K562 (cell line): ENCODE data around the gene ARMC7. TPM values are rescaled to one million over a fixed set of nuclear protein-coding genes. Genes with fewer than 3 reads are reported as not detected.

Experiments used
- ADNP ChIP-seq: fragments of 200-800 bp; sonication (Bioruptor generic); IDR thresholded peaks from 2 replicates; pipeline ENCODE4 v1.6.1; 2016; ENCODE audit warnings: missing genetic modification characterization, missing compliant biosample characterization
- BMI1 ChIP-seq: fragments of 150-350 bp; IDR thresholded peaks from 2 replicates; pipeline ENCODE4 v1.6.1; 2014; ENCODE audit warnings: low read length
- BRD9 ChIP-seq: fragments of 450-650 bp; IDR thresholded peaks from 2 replicates; pipeline ENCODE4 v1.6.1; 2018; ENCODE audit warnings: low read depth; ENCODE audit not compliant: partially characterized antibody
- CCAR2 ChIP-seq: fragments of 200-400 bp; formaldehyde crosslinking; IDR thresholded peaks from 2 replicates; pipeline ENCODE4 v1.6.1; 2017; ENCODE audit warnings: mild to moderate bottlenecking, low read depth, low read length
- CREBBP ChIP-seq: IDR thresholded peaks from one replicate; pipeline ENCODE4 v1.6.1; 2012; ENCODE audit warnings: low read depth, mild to moderate bottlenecking, control low read depth, inconsistent platforms, low read length
- CTBP1 ChIP-seq: fragments of 450-650 bp; IDR thresholded peaks from 2 replicates; pipeline ENCODE4 v1.6.1; 2016; ENCODE audit warnings: borderline replicate concordance
- ESRRA ChIP-seq: fragments of 450-650 bp; IDR thresholded peaks from 2 replicates; pipeline ENCODE4 v1.6.1; 2014; ENCODE audit warnings: low read depth, mild to moderate bottlenecking, moderate library complexity, borderline replicate concordance
- FOXJ3 ChIP-seq: sonication (generic); formaldehyde crosslinking; IDR thresholded peaks from 2 replicates; pipeline ENCODE4 v1.4.0; 2020; ENCODE audit warnings: mild to moderate bottlenecking, missing genetic modification reagents
- HEY1 ChIP-seq: fragments of 250-450 bp; sonication (Bioruptor Pico); IDR thresholded peaks from 2 replicates; pipeline ENCODE4 v1.5.0; 2020; ENCODE audit warnings: mild to moderate bottlenecking, moderate library complexity, borderline replicate concordance
- JUND ChIP-seq, 2 experiments: IDR thresholded peaks; 2 replicates in 1 of 2; 3 replicates in 1 of 2; pipeline ENCODE4 v1.6.1; 2011; ENCODE audit warnings: borderline replicate concordance in 2 of 2, low read depth in 2 of 2, low read length in 2 of 2, improper control_type of control experiment in 1 of 2, missing biosample characterization in 1 of 2, missing genetic modification characterization in 1 of 2, missing genetic modification reagents in 1 of 2
- KDM2B ChIP-seq: fragments of 250-450 bp; sonication (Bioruptor Pico); IDR thresholded peaks from 2 replicates; pipeline ENCODE4 v1.8.0; 2021; ENCODE audit warnings: mild to moderate bottlenecking, moderate library complexity
- KDM4B ChIP-seq, 2 experiments: fragments of 450-650 bp in 1 of 2; sonication (generic) in 1 of 2; IDR thresholded peaks; 2 replicates each; pipeline ENCODE4 v1.6.1; 2016 to 2017; ENCODE audit warnings: borderline replicate concordance in 2 of 2, antibody characterized with exemption in 1 of 2, low read depth in 1 of 2, mild to moderate bottlenecking in 1 of 2
- MYNN ChIP-seq, 2 experiments: sonication (generic); formaldehyde crosslinking in 1 of 2; IDR thresholded peaks; 2 replicates each; pipeline versions ENCODE4 v1.5.0 to v1.6.1; 2016 to 2020; ENCODE audit warnings: antibody characterized with exemption in 1 of 2, missing genetic modification reagents in 1 of 2
- PRPF4 ChIP-seq: fragments of 200-400 bp; formaldehyde crosslinking; IDR thresholded peaks from one replicate; pipeline ENCODE4 v1.6.1; 2017; ENCODE audit warnings: low read length, low read depth, mild to moderate bottlenecking; ENCODE audit not compliant: insufficient read depth, poor library complexity, severe bottlenecking
- SETDB1 ChIP-seq: IDR thresholded peaks from one replicate; pipeline ENCODE4 v1.6.1; 2012; ENCODE audit warnings: low read length, control low read depth, inconsistent platforms
- SPI1 ChIP-seq: IDR thresholded peaks from 2 replicates; pipeline ENCODE4 v1.6.1; 2011; ENCODE audit warnings: low read depth, low read length, control low read depth, borderline replicate concordance
- STAT5B ChIP-seq: fragments of 250-450 bp; sonication (Bioruptor Pico); IDR thresholded peaks from 2 replicates; pipeline ENCODE4 v1.8.0; 2021; ENCODE audit warnings: mild to moderate bottlenecking, inconsistent platforms
- TRIM28 ChIP-seq: fragments of 450-650 bp; IDR thresholded peaks from 2 replicates; pipeline ENCODE4 v1.6.1; 2017
- U2AF2 ChIP-seq: fragments of 200-400 bp; formaldehyde crosslinking; optimal IDR thresholded peaks from 2 replicates; pipeline ENCODE3; 2017; ENCODE audit warnings: low read depth, mild to moderate bottlenecking, low read length
- YBX1 ChIP-seq: fragments of 450-650 bp; IDR thresholded peaks from 2 replicates; pipeline ENCODE4 v1.7.1; 2016; ENCODE audit warnings: mild to moderate bottlenecking
- ZBTB8A ChIP-seq: fragments of 450-650 bp; IDR thresholded peaks from 2 replicates; pipeline ENCODE4 v1.6.1; 2018; ENCODE audit warnings: mild to moderate bottlenecking, moderate library complexity; ENCODE audit not compliant: partially characterized antibody
- ZEB2 ChIP-seq: fragments of 450-650 bp; IDR thresholded peaks from 2 replicates; pipeline ENCODE4 v1.6.1; 2016
- ZKSCAN1 ChIP-seq: fragments of 150-350 bp; IDR thresholded peaks from 2 replicates; pipeline ENCODE4 v1.6.1; 2016; ENCODE audit warnings: low read depth, low read length
- ZSCAN29 ChIP-seq: fragments of 450-650 bp; IDR thresholded peaks from 2 replicates; pipeline ENCODE4 v1.6.1; 2017
- polyA plus RNA-seq, 8 experiments: library from polyadenylated mRNA; depleted of rRNA in 4 of 8; stranded (reverse) in 5 of 8; unstranded in 3 of 8; fragments of >200 nt; fragmentation: Nextera tagmentation in 2 of 8; fragmentation: Illumina TruSeq in 1 of 8; extraction: Ambion mirVana in 2 of 8; extraction: Trizol in 1 of 8; gene quantifications; 2 replicates each; pipeline versions ENCODE4 v1.2.1 to v1.2.3, GENCODE V29; 2011 to 2014; ENCODE audit warnings: inconsistent platforms in 1 of 8, missing spikeins in 1 of 8
- total RNA-seq, 7 experiments: library from RNA; depleted of rRNA in 6 of 7; stranded (reverse); fragments of >200 nt in 6 of 7; fragmentation: Illumina TruSeq in 2 of 7; extraction: Trizol in 2 of 7; gene quantifications; 2 replicates each; pipeline versions ENCODE4 v1.2.1 to v1.2.3, GENCODE V29; 2011 to 2021; ENCODE audit warnings: low replicate concordance in 1 of 7
- TF ChIP-seq, protein P1 (sequence below): fragments of 250-450 bp; sonication (Bioruptor Pico); IDR thresholded peaks from 2 replicates; pipeline ENCODE4 v1.6.1; 2021; ENCODE audit warnings: mild to moderate bottlenecking
- TF ChIP-seq, protein P2 (sequence below): sonication (generic); formaldehyde crosslinking; IDR thresholded peaks from 2 replicates; pipeline ENCODE4 v1.8.0; 2022; ENCODE audit warnings: missing genetic modification reagents, mild to moderate bottlenecking, moderate library complexity, borderline replicate concordance
- TF ChIP-seq, protein P3 (sequence below): fragments of 250-450 bp; sonication (Bioruptor Pico); IDR thresholded peaks from 2 replicates; pipeline ENCODE4 v1.8.0; 2021; ENCODE audit warnings: borderline replicate concordance, mild to moderate bottlenecking, moderate library complexity; ENCODE audit not compliant: poor library complexity, severe bottlenecking
- TF ChIP-seq, protein P4 (sequence below): sonication (generic); formaldehyde crosslinking; IDR thresholded peaks from 2 replicates; pipeline ENCODE4 v1.8.0; 2022; ENCODE audit warnings: mild to moderate bottlenecking, missing genetic modification reagents

The ARMC7 gene
- total and polyA plus RNA-seq, 9 of the 15 experiments (the other 6 are each of a cell fraction or from before 2014, with no cell fraction given), result 1.4 to 15.2 (median 5.9) TPM

DNA sequence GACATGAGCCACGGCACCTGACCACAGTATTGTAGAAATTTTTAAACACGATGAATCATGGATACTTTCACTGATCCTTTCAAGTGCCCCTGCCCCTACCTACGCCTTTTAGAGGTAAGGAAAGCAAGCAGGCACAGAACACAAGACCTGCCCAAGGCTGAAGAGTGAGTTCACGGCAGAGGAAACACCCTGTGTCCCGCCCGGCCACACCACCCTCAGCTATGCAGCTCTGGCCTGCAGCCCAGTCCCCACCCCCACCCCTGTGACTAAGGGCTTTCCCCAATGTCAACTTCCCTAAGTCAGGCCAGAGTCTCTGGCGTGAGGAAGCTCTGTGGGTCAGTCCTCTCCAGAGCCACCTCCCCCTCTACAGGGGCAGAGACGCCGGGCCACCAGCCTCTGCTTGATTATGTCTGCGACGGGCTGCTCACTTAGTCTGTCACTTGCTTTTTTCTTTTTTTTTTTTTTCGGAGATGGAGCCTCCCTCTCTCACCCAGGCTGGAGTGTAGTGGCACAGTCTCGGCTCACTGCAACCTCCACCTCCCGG, 13.6 kb upstream of the ARMC7 start (continued):
- TF ChIP-seq ZEB2, result peak; percentile 37; the same call in 1 of the 2 replicates
- TF ChIP-seq, protein P1, sequence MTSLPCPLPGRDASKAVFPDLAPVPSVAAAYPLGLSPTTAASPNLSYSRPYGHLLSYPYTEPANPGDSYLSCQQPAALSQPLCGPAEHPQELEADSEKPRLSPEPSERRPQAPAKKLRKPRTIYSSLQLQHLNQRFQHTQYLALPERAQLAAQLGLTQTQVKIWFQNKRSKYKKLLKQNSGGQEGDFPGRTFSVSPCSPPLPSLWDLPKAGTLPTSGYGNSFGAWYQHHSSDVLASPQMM (CRISPR knock-in tag), result no peak
- TF ChIP-seq ESRRA, result peak; percentile 82
- TF ChIP-seq FOXJ3 (CRISPR knock-in tag), result no peak
- no peak for TF ChIP-seq KDM2B (CRISPR knock-in tag)
- no peak for TF ChIP-seq PRPF4
- no peak for TF ChIP-seq ZKSCAN1
- TF ChIP-seq BMI1, result no peak
- no peak for TF ChIP-seq CCAR2
- no peak for TF ChIP-seq HEY1
- no peak for TF ChIP-seq ZSCAN29
- no peak for TF ChIP-seq YBX1
- TF ChIP-seq SPI1, result peak; percentile 40; the same call in 1 of the 2 replicates
- TF ChIP-seq, protein P2, sequence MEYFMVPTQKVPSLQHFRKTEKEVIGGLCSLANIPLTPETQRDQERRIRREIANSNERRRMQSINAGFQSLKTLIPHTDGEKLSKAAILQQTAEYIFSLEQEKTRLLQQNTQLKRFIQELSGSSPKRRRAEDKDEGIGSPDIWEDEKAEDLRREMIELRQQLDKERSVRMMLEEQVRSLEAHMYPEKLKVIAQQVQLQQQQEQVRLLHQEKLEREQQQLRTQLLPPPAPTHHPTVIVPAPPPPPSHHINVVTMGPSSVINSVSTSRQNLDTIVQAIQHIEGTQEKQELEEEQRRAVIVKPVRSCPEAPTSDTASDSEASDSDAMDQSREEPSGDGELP (CRISPR knock-in tag), result peak; percentile 65; the same call in 1 of the 2 replicates
- peak; percentile 83 for TF ChIP-seq CTBP1
- TF ChIP-seq KDM4B (IDR thresholded peaks at IDR 0.05; ENCODE audit: borderline replicate concordance in 2 of 2, low read depth in 1 of 2), result no peak
- no peak for TF ChIP-seq CREBBP
- TF ChIP-seq ZBTB8A, result no peak
- no peak for TF ChIP-seq U2AF2
- TF ChIP-seq, protein P3, sequence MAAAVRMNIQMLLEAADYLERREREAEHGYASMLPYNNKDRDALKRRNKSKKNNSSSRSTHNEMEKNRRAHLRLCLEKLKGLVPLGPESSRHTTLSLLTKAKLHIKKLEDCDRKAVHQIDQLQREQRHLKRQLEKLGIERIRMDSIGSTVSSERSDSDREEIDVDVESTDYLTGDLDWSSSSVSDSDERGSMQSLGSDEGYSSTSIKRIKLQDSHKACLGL, result no peak
- TF ChIP-seq JUND (IDR thresholded peaks at IDR 0.05; ENCODE audit: borderline replicate concordance, low read depth, low read length), result peak; percentile 78
- TF ChIP-seq JUND (tag; IDR thresholded peaks at IDR 0.05; ENCODE audit: borderline replicate concordance, low read depth, low read length), result peak; percentile 78; the same call in 1 of the 3 replicates
- no peak for TF ChIP-seq BRD9
- TF ChIP-seq ADNP, result 0 out of 2 replicates have a peak, but pooled peaks have one; percentile 21
- TF ChIP-seq SETDB1, result no peak
- peak; percentile 89 for TF ChIP-seq MYNN (IDR thresholded peaks at IDR 0.05)
- TF ChIP-seq MYNN (CRISPR knock-in tag; IDR thresholded peaks at IDR 0.05), result no peak
- TF ChIP-seq TRIM28, result peak; percentile 42; the same call in 1 of the 2 replicates
- TF ChIP-seq, protein P4, sequence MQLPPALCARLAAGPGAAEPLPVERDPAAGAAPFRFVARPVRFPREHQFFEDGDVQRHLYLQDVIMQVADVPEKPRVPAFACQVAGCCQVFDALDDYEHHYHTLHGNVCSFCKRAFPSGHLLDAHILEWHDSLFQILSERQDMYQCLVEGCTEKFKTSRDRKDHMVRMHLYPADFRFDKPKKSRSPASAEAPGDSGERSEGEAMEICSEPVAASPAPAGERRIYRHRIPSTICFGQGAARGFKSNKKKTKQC, result no peak
- no peak for TF ChIP-seq STAT5B (CRISPR knock-in tag)
